Neural progenitor cell (in vitro differentiated cells): Measurements from ENCODE around the gene GPD1L. TPM values are rescaled to one million over a fixed set of nuclear protein-coding genes. Genes with fewer than 3 reads are reported as not detected.

Source experiments
- DNase-seq: peaks from one replicate; pipeline ENCODE4 v3.0.0-alpha.2; 2016; ENCODE audit warnings: low spot score
- H2AFZ ChIP-seq: fragments of 200-600 bp; sonication (generic); replicated peaks from 2 replicates; pipeline ENCODE4 v1.6.1; 2016; ENCODE audit warnings: antibody characterized with exemption
- H3F3A ChIP-seq: fragments of 200-600 bp; sonication (generic); 2 replicates; pipeline ENCODE4 v1.6.1; 2016; ENCODE audit warnings: antibody characterized with exemption, low read depth
- H3K27ac ChIP-seq: fragments of 200-600 bp; sonication (generic); 2 replicates; pipeline ENCODE4 v1.5.1; 2016; ENCODE audit warnings: mild to moderate bottlenecking
- H3K27me3 ChIP-seq: fragments of 200-600 bp; sonication (generic); 2 replicates; pipeline ENCODE4 v1.6.1; 2016; ENCODE audit warnings: mild to moderate bottlenecking, moderate library complexity
- H3K36me3 ChIP-seq: fragments of 200-600 bp; sonication (generic); 2 replicates; pipeline ENCODE4 v1.5.1; 2016
- H3K4me1 ChIP-seq: fragments of 200-600 bp; sonication (generic); 2 replicates; pipeline ENCODE4 v1.6.1; 2016; ENCODE audit warnings: mixed run types
- H3K4me2 ChIP-seq: fragments of 200-600 bp; sonication (generic); 2 replicates; pipeline ENCODE4 v1.6.1; 2016
- H3K4me3 ChIP-seq: fragments of 200-600 bp; sonication (generic); 2 replicates; pipeline ENCODE4 v1.5.1; 2016
- H3K79me2 ChIP-seq: fragments of 200-600 bp; sonication (generic); 2 replicates; pipeline ENCODE4 v1.6.1; 2016; ENCODE audit warnings: low read depth
- H3K9ac ChIP-seq: fragments of 200-600 bp; sonication (generic); 2 replicates; pipeline ENCODE4 v1.6.1; 2016
- H3K9me3 ChIP-seq: fragments of 200-600 bp; sonication (generic); 2 replicates; pipeline ENCODE4 v1.5.1; 2016; ENCODE audit warnings: low read depth
- H4K20me1 ChIP-seq: fragments of 200-600 bp; sonication (generic); 2 replicates; pipeline ENCODE4 v1.6.1; 2016; ENCODE audit warnings: low read depth
- H3K27ac Mint-ChIP-seq: 3 replicates; pipeline ENCODE4 v1.8.0; 2021; ENCODE audit warnings: mixed read lengths
- H3K27me3 Mint-ChIP-seq: 2 replicates; pipeline ENCODE4 v1.8.0; 2022; ENCODE audit warnings: low read depth, mild to moderate bottlenecking, inconsistent platforms, moderate library complexity, mixed read lengths; ENCODE audit not compliant: insufficient read depth
- H3K36me3 Mint-ChIP-seq: 3 replicates; pipeline ENCODE4 v1.8.0; 2021; ENCODE audit warnings: mixed read lengths
- H3K4me1 Mint-ChIP-seq: 3 replicates; pipeline ENCODE4 v1.8.0; 2021; ENCODE audit warnings: mixed read lengths
- H3K4me3 Mint-ChIP-seq: 3 replicates; pipeline ENCODE4 v1.8.0; 2021; ENCODE audit warnings: mild to moderate bottlenecking, moderate library complexity, mixed read lengths
- H3K9me3 Mint-ChIP-seq: 3 replicates; pipeline ENCODE4 v1.8.0; 2020; ENCODE audit warnings: mixed read lengths
- EZH2 ChIP-seq: fragments of 200-600 bp; sonication (generic); IDR thresholded peaks from 2 replicates; pipeline ENCODE4 v1.6.1; 2017; ENCODE audit warnings: antibody characterized with exemption, mild to moderate bottlenecking, moderate library complexity
- EZH2phosphoT487 ChIP-seq: fragments of 200-600 bp; sonication (generic); IDR thresholded peaks from 2 replicates; pipeline ENCODE4 v1.6.1; 2017; ENCODE audit warnings: antibody characterized with exemption
- total RNA-seq: library from RNA; depleted of rRNA; stranded (reverse); fragments of >200 nt; gene quantifications from 2 replicates; pipeline ENCODE4 v1.2.3, GENCODE V29; 2015; ENCODE audit warnings: low replicate concordance
- TF ChIP-seq, protein P1 (sequence below): fragments of 200-600 bp; sonication (generic); IDR thresholded peaks from 2 replicates; pipeline ENCODE4 v1.5.1; 2017; ENCODE audit warnings: antibody characterized with exemption, mild to moderate bottlenecking

GPD1L gene
- total RNA-seq, 1 donor from 2014 or later = 5.6 TPM

DNA sequence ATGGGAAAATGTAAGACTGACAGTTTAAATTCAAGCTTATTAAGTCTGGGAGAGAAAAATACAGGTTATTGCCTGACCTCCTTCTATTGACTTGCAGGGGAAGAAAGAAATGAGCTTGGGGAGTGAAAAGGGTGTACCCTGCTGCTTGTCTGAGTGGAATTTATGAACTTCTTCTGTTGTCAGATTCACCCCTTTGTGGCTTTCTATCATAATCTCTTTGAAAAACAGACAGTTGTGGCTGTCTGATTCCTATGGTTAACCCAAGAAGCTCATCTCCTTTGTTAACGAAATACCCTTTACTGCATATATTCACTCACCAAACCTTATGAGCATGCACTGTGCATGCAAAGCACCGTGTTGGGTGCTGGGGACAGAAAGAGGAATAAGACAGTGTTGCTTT, 22.5 kb downstream of the GPD1L start:
- Histone ChIP-seq H4K20me1 (no peaks in the 10 kb centered on the region), H3K27me3 (no peaks in the 10 kb centered on the region), H3K9ac (no peak overlapping the region), H2AFZ (no peak overlapping the region), H3K36me3 (no peaks in the 10 kb centered on the region), H3K4me2 (no peak overlapping the region), H3K4me1 (no peaks in the 10 kb centered on the region), H3K27ac (no peak overlapping the region), H3K79me2 (no peaks in the 10 kb centered on the region), H3F3A (no peaks in the 10 kb centered on the region), H3K9me3 (no peaks in the 10 kb centered on the region), H3K4me3 (no peak overlapping the region)
- Mint-ChIP-seq H3K27ac (no peak overlapping the region), H3K4me3 (no peak overlapping the region), H3K27me3 (no peaks in the 10 kb centered on the region), H3K9me3 (no peaks in the 10 kb centered on the region), H3K36me3 (no peaks in the 10 kb centered on the region), H3K4me1 (peaks cover 5% of the 10 kb centered on the region)
- DNase-seq = no peak
- TF ChIP-seq, protein P1, sequence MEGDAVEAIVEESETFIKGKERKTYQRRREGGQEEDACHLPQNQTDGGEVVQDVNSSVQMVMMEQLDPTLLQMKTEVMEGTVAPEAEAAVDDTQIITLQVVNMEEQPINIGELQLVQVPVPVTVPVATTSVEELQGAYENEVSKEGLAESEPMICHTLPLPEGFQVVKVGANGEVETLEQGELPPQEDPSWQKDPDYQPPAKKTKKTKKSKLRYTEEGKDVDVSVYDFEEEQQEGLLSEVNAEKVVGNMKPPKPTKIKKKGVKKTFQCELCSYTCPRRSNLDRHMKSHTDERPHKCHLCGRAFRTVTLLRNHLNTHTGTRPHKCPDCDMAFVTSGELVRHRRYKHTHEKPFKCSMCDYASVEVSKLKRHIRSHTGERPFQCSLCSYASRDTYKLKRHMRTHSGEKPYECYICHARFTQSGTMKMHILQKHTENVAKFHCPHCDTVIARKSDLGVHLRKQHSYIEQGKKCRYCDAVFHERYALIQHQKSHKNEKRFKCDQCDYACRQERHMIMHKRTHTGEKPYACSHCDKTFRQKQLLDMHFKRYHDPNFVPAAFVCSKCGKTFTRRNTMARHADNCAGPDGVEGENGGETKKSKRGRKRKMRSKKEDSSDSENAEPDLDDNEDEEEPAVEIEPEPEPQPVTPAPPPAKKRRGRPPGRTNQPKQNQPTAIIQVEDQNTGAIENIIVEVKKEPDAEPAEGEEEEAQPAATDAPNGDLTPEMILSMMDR = no peak
- TF ChIP-seq EZH2 (no peak), EZH2phosphoT487 (no peak)

DNA sequence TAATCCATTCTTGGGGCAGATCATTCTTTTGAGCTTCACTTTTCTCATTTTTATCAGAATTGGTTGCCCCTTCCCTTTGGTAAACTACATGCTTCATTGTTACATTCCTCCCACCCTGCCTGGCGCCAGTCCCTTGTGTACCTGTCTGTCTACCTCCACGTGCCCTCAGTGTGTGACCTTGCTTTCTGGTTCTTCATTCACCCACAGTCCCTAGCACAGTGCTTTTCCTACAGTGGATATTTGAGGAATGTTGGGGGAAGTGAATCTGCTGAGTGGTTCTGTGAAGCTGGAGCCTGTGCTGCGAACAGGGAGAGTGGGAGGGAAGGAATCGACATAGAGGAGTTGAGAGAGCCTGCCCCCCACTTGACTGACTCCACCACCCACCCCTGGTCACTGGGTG, 23.4 kb downstream of the GPD1L start:
- H3K4me3 ChIP-seq = no peak overlapping the region
- no peak overlapping the region for H3K4me2 ChIP-seq
- H3K4me1 ChIP-seq = no peaks in the 10 kb centered on the region
- no peaks in the 10 kb centered on the region for H3K36me3 ChIP-seq
- H3K79me2 ChIP-seq = no peaks in the 10 kb centered on the region
- Mint-ChIP-seq H3K27me3 (peaks cover 1% of the 10 kb centered on the region), H3K9me3 (no peaks in the 10 kb centered on the region), H3K4me1 (peaks cover 5% of the 10 kb centered on the region), H3K27ac (no peak overlapping the region), H3K36me3 (no peaks in the 10 kb centered on the region), H3K4me3 (no peak overlapping the region)
- H3K9ac ChIP-seq = no peak overlapping the region
- H3K27me3 ChIP-seq = no peaks in the 10 kb centered on the region
- H2AFZ ChIP-seq = no peak overlapping the region
- TF ChIP-seq, protein P1 = no peak
- no peak for TF ChIP-seq EZH2phosphoT487
- no peak for TF ChIP-seq EZH2
- H3K9me3 ChIP-seq = no peaks in the 10 kb centered on the region
- H3F3A ChIP-seq = no peaks in the 10 kb centered on the region
- H4K20me1 ChIP-seq = no peaks in the 10 kb centered on the region
- H3K27ac ChIP-seq = no peak overlapping the region
- no peak for DNase-seq

DNA sequence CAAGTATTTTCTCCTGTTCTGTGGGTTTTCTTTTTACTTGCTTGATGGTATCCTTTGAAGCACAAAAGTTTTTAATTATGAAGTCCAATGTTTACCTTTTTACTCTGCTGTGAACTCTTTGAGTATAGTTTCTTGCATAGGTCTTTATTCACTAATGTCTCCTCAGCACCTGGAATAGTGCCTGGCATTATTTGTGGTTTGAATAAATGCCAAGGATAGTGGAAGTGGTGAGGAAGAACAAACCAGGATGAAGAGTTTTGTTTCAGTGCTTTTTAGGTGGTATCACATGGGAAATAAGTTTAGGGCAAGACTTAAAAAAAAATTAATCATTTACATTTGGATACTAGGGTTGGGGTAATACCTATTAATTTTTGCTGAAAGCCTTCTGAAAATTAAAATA, 25.7 kb downstream of the GPD1L start:
- Mint-ChIP-seq H3K9me3 (no peaks in the 10 kb centered on the region), H3K27me3 (peaks cover 8% of the 10 kb centered on the region), H3K36me3 (no peaks in the 10 kb centered on the region), H3K4me3 (no peak overlapping the region), H3K4me1 (peaks cover 4% of the 10 kb centered on the region), H3K27ac (no peak overlapping the region)
- no peaks in the 10 kb centered on the region for H3F3A ChIP-seq
- no peak for DNase-seq
- TF ChIP-seq, protein P1 = no peak
- TF ChIP-seq EZH2phosphoT487 (no peak), EZH2 (no peak)
- no peak overlapping the region for H3K27ac ChIP-seq
- H3K4me1 ChIP-seq = no peaks in the 10 kb centered on the region
- H2AFZ ChIP-seq = no peak overlapping the region
- H3K4me3 ChIP-seq = no peak overlapping the region
- H3K36me3 ChIP-seq = no peaks in the 10 kb centered on the region
- H3K9ac ChIP-seq = no peak overlapping the region
- no peak overlapping the region for H3K4me2 ChIP-seq
- H3K27me3 ChIP-seq = no peaks in the 10 kb centered on the region
- H4K20me1 ChIP-seq = no peaks in the 10 kb centered on the region
- no peaks in the 10 kb centered on the region for H3K9me3 ChIP-seq
- no peaks in the 10 kb centered on the region for H3K79me2 ChIP-seq

DNA sequence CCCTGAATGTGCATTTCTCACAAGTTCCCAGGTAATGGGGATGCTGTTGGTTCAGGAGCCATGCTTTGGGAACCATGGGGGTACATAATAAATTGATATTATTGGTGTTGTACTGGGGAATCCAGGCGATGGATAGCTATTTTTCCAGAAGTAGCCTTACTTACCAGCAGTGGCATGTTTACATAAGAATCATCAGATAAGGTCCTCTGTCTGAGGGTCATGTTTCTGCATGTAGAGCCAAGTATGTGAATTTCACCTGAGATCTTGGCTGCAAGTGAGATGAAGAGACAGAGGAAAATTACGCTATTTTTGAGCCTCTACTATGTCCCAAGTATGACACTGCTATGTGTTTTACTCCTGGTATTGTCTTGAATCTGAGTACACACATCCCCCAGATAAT, 26.3 kb downstream of the GPD1L start:
- no peaks in the 10 kb centered on the region for H3K9me3 ChIP-seq
- H3K4me3 Mint-ChIP-seq = no peak overlapping the region

More for the DNA sequence above, 26.3 kb downstream of the GPD1L start:
- Mint-ChIP-seq H3K36me3 (no peaks in the 10 kb centered on the region), H3K27me3 (peaks cover 12% of the 10 kb centered on the region), H3K9me3 (no peaks in the 10 kb centered on the region), H3K4me1 (peaks cover 8% of the 10 kb centered on the region), H3K27ac (no peak overlapping the region)
- Histone ChIP-seq H3K79me2 (no peaks in the 10 kb centered on the region), H2AFZ (no peak overlapping the region), H3F3A (peaks cover under 1% of the 10 kb centered on the region), H3K27ac (no peak overlapping the region), H3K4me3 (no peak overlapping the region), H3K4me2 (no peak overlapping the region), H3K4me1 (no peaks in the 10 kb centered on the region), H3K27me3 (no peaks in the 10 kb centered on the region), H3K36me3 (no peaks in the 10 kb centered on the region), H4K20me1 (no peaks in the 10 kb centered on the region), H3K9ac (no peak overlapping the region)
- no peak for DNase-seq
- TF ChIP-seq, protein P1 = no peak
- no peak for TF ChIP-seq EZH2
- no peak for TF ChIP-seq EZH2phosphoT487
